GM19023 (cell line): ENCODE measurements around the gene STAT5B.
"Not testable (repeated sequence)": the region's sequence is repeated elsewhere in the genome, so short reads cannot be mapped to it uniquely, and the experiment has no call there.

Source experiments
- ATAC-seq: cut with Tn5 transposase; IDR thresholded peaks from one replicate; pipeline ENCODE4 v1.9.1; 2021; ENCODE audit warnings: mild to moderate bottlenecking, moderate library complexity; ENCODE audit not compliant: unreplicated experiment

STAT5B gene

GRCh38 chr17:42198897-42199296 lies 77.3 kb downstream of the STAT5B start:
- no peak for ATAC-seq

- ATAC-seq, result no peak
These were observed 78.5 kb downstream of the STAT5B start for GRCh38 chr17:42197564-42198156.

GRCh38 chr17:42193969-42194899 lies 82.0 kb downstream of the STAT5B start, which contains the start of gene GHDC:
Gene GHDC (minus strand): TSS chr17:42194494. CDS start chr17:42193581, 913 bp downstream.
- peak; percentile 85 for ATAC-seq

GRCh38 chr17:42193216-42193968 lies 82.8 kb downstream of the STAT5B start:
- no peak for ATAC-seq

- ATAC-seq, result no peak
These were observed 83.7 kb downstream of the STAT5B start for GRCh38 chr17:42192189-42193126.

GRCh38 chr17:42191275-42191608 lies 84.9 kb downstream of the STAT5B start:
- no peak for ATAC-seq

- ATAC-seq, result no peak
These were observed 85.5 kb downstream of the STAT5B start for GRCh38 chr17:42190491-42191274.

GRCh38 chr17:42189651-42189965 lies 86.6 kb downstream of the STAT5B start:
- ATAC-seq, result no peak

GRCh38 chr17:42188749-42189650 lies 87.2 kb downstream of the STAT5B start:
- no peak for ATAC-seq

- ATAC-seq, result no peak
These were observed 88.4 kb downstream of the STAT5B start for GRCh38 chr17:42187833-42188232.

- ATAC-seq, result not testable (repeated sequence)
These were observed 90.0 kb downstream of the STAT5B start for GRCh38 chr17:42186191-42186590.

GRCh38 chr17:42185621-42185930 lies 90.6 kb downstream of the STAT5B start:
- no peak for ATAC-seq

- ATAC-seq, result no peak
These were observed 91.2 kb downstream of the STAT5B start, which contains the start of gene HCRT for GRCh38 chr17:42184713-42185620. Gene HCRT (minus strand): TSS chr17:42185452. CDS start chr17:42185365, 87 bp downstream.

GRCh38 chr17:42183741-42184711 lies 92.2 kb downstream of the STAT5B start:
- ATAC-seq, result peak; percentile 66

- no peak for ATAC-seq
These were observed 93.1 kb downstream of the STAT5B start for GRCh38 chr17:42182927-42183734.

GRCh38 chr17:42181851-42182207 lies 94.4 kb downstream of the STAT5B start:
- ATAC-seq, result no peak
